Karpas-422 (cell line): ENCODE data around the gene CD36. TPM values are rescaled to one million over a fixed set of nuclear protein-coding genes. Genes with fewer than 3 reads are reported as not detected.

Experiments used
- DNase-seq: peaks from one replicate; pipeline ENCODE4 v3.0.0-alpha.2; 2015
- H2AFZ ChIP-seq: fragments of 200-600 bp; sonication (generic); 2 replicates; pipeline ENCODE4 v1.6.1; 2014; ENCODE audit warnings: antibody characterized with exemption, low read length, mixed read lengths
- H3K27ac ChIP-seq: fragments of 200-600 bp; sonication (generic); 2 replicates; pipeline ENCODE4 v1.5.1; 2014; ENCODE audit warnings: mild to moderate bottlenecking, low read length, moderate library complexity
- H3K27me3 ChIP-seq: fragments of 200-600 bp; sonication (generic); 2 replicates; pipeline ENCODE4 v1.6.1; 2014; ENCODE audit warnings: low read length, mixed read lengths
- H3K36me3 ChIP-seq: fragments of 200-600 bp; sonication (generic); 2 replicates; pipeline ENCODE4 v1.6.1; 2014; ENCODE audit warnings: low read length, mixed read lengths; ENCODE audit not compliant: insufficient read depth
- H3K4me1 ChIP-seq: fragments of 200-600 bp; sonication (generic); 2 replicates; pipeline ENCODE4 v1.6.1; 2014; ENCODE audit warnings: mild to moderate bottlenecking, low read length, mixed read lengths
- H3K4me2 ChIP-seq: fragments of 200-600 bp; sonication (generic); 2 replicates; pipeline ENCODE4 v1.6.1; 2014; ENCODE audit warnings: low read length, low read depth, mild to moderate bottlenecking; ENCODE audit not compliant: poor library complexity, severe bottlenecking
- H3K4me3 ChIP-seq: fragments of 200-600 bp; sonication (generic); 2 replicates; pipeline ENCODE4 v1.5.1; 2014; ENCODE audit warnings: mild to moderate bottlenecking, antibody characterized with exemption, low read length, mixed read lengths
- H3K79me2 ChIP-seq: fragments of 200-600 bp; sonication (generic); 2 replicates; pipeline ENCODE4 v1.6.1; 2014; ENCODE audit warnings: mild to moderate bottlenecking, low read length, mixed read lengths
- H3K9ac ChIP-seq: fragments of 200-600 bp; sonication (generic); 2 replicates; pipeline ENCODE4 v1.6.0; 2014; ENCODE audit warnings: low read length
- H3K9me2 ChIP-seq: fragments of 200-600 bp; sonication (generic), shearing (Covaris generic); replicated peaks from 2 replicates; pipeline ENCODE4 v1.6.0; 2014; ENCODE audit warnings: mild to moderate bottlenecking, low read length, moderate library complexity; ENCODE audit not compliant: insufficient read depth
- H3K9me3 ChIP-seq: fragments of 300-700, 200-600 bp; sonication (generic); 2 replicates; pipeline ENCODE4 v1.6.1; 2014; ENCODE audit warnings: low read length, mixed read lengths
- H4K20me1 ChIP-seq: fragments of 200-600 bp; sonication (generic); 2 replicates; pipeline ENCODE4 v1.6.1; 2014; ENCODE audit warnings: mild to moderate bottlenecking, antibody characterized with exemption, low read length, low read depth; ENCODE audit not compliant: insufficient read depth
- total RNA-seq: library from RNA; depleted of rRNA; stranded (reverse); fragments of >200 nt; shearing (Covaris generic); gene quantifications from 2 replicates; pipeline ENCODE4 v1.2.3, GENCODE V29; 2014; ENCODE audit warnings: low replicate concordance

Gene CD36
- total RNA-seq, 1 experiment from 2014 or later, result not detected

GRCh38 chr7:80640846-80641245 is 2.4 kb downstream of the CD36 start:
- Histone ChIP-seq H3K27me3 (no peaks in the 10 kb centered on the region), H3K79me2 (no peaks in the 10 kb centered on the region), H2AFZ (no peak overlapping the region), H3K9ac (no peak overlapping the region), H3K4me2 (no peak overlapping the region), H3K9me3 (peaks cover 31% of the 10 kb centered on the region), H3K27ac (no peak overlapping the region), H3K4me3 (no peak overlapping the region), H4K20me1 (no peaks in the 10 kb centered on the region), H3K4me1 (no peaks in the 10 kb centered on the region), H3K36me3 (no peaks in the 10 kb centered on the region), H3K9me2 (no peaks in the 10 kb centered on the region)
- no peak for DNase-seq

DNA sequence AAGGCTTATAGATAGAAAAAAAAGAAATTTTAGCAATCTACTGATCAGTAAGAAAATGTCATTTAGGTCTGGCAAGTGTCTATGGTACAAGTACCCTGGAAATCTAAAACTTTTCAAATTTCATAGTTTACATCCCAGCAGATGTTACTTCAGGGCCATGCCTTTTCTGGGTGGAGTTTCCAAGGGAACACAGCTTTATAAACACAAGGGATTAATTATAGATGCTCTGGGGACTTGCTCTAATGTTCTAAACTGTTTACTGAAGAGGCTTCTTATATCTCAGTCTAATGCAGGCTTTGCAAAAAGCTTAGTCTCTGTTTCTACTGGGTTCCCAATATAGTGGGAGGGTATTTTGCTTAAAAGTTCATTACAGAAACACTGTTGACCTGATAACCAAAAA is 3.1 kb downstream of the CD36 start:
- peaks cover 29% of the 10 kb centered on the region for H3K9me3 ChIP-seq
- H3K27ac ChIP-seq, result no peak overlapping the region
- no peaks in the 10 kb centered on the region for H3K36me3 ChIP-seq
- DNase-seq, result no peak
- H3K4me2 ChIP-seq, result no peak overlapping the region
- H3K79me2 ChIP-seq, result no peaks in the 10 kb centered on the region
- H3K27me3 ChIP-seq, result no peaks in the 10 kb centered on the region
- no peak overlapping the region for H2AFZ ChIP-seq
- no peak overlapping the region for H3K9ac ChIP-seq
- no peaks in the 10 kb centered on the region for H3K4me1 ChIP-seq
- H3K9me2 ChIP-seq, result no peaks in the 10 kb centered on the region
- H4K20me1 ChIP-seq, result no peaks in the 10 kb centered on the region
- no peak overlapping the region for H3K4me3 ChIP-seq

DNA sequence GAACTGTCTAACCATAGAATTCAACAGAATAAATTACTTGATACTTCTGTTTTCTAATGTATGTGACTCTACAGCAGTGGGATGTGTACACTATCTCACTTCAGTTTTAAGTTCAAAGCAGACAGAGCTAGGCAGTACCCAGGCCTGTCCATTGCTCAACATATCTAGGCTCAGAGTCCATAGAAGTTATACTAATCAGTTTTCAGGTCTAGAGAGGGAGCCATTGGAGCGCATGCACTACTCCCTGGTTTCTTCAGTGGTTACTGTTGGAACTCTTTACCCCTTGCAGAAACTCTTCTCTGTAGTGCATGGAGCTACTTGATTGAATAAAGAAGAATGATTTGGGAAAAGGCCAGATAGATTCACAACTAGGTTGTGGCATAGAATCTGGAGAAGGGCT is 4.4 kb downstream of the CD36 start:
- no peaks in the 10 kb centered on the region for H4K20me1 ChIP-seq
- H3K4me2 ChIP-seq, result no peak overlapping the region

GRCh38 chr7:80643336-80643915 is 5.0 kb downstream of the CD36 start:
- H3K36me3 ChIP-seq, result no peaks in the 10 kb centered on the region
- no peak overlapping the region for H2AFZ ChIP-seq
- H3K4me3 ChIP-seq, result no peak overlapping the region
- H3K4me2 ChIP-seq, result no peak overlapping the region
- peaks cover 25% of the 10 kb centered on the region for H3K9me3 ChIP-seq
- no peaks in the 10 kb centered on the region for H3K27me3 ChIP-seq
- no peak overlapping the region for H3K27ac ChIP-seq
- H3K4me1 ChIP-seq, result no peaks in the 10 kb centered on the region
- no peaks in the 10 kb centered on the region for H3K79me2 ChIP-seq
- no peaks in the 10 kb centered on the region; the same call in 1 of the 2 replicates for H3K9me2 ChIP-seq
- DNase-seq, result no peak
- no peaks in the 10 kb centered on the region for H4K20me1 ChIP-seq
- H3K9ac ChIP-seq, result no peak overlapping the region

More for the DNA sequence above, 4.4 kb downstream of the CD36 start:
- H3K27ac ChIP-seq, result no peak overlapping the region
- no peaks in the 10 kb centered on the region; the same call in 1 of the 2 replicates for H3K9me2 ChIP-seq
- H3K36me3 ChIP-seq, result no peaks in the 10 kb centered on the region
- H3K27me3 ChIP-seq, result no peaks in the 10 kb centered on the region
- no peak for DNase-seq
- H3K9ac ChIP-seq, result no peak overlapping the region
- no peaks in the 10 kb centered on the region for H3K79me2 ChIP-seq
- H3K9me3 ChIP-seq, result peaks cover 28% of the 10 kb centered on the region
- no peak overlapping the region for H2AFZ ChIP-seq
- H3K4me1 ChIP-seq, result no peaks in the 10 kb centered on the region
- no peak overlapping the region for H3K4me3 ChIP-seq

DNA sequence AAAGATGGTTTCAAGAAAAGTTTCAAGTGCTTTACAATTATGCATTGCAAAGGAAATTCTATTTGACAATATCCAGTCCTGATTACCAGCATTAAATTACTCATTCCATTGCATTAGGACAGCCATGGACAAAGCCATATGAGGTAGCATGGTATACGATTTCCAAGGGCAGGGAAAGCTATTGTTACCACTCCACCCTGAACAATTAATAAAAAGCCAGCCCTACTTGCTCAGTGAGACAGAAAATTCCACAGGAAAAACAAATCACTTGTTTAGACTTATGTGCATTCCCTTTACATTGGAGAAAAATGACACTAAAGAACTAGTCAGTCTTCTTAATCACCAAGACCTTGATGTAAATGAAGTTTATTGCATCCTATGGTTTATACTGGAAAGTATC is 5.6 kb downstream of the CD36 start:
- Histone ChIP-seq H3K27me3 (no peaks in the 10 kb centered on the region), H3K4me1 (no peaks in the 10 kb centered on the region), H3K9ac (no peak overlapping the region), H3K27ac (no peak overlapping the region), H2AFZ (no peak overlapping the region), H3K4me3 (no peak overlapping the region), H3K79me2 (no peaks in the 10 kb centered on the region), H3K9me3 (peaks cover 18% of the 10 kb centered on the region), H3K4me2 (no peak overlapping the region), H4K20me1 (no peaks in the 10 kb centered on the region), H3K9me2 (no peaks in the 10 kb centered on the region; the same call in 1 of the 2 replicates), H3K36me3 (no peaks in the 10 kb centered on the region)
- no peak for DNase-seq

- H4K20me1 ChIP-seq, result no peaks in the 10 kb centered on the region
- H3K9me2 ChIP-seq, result no peaks in the 10 kb centered on the region; the same call in 1 of the 2 replicates
- H3K27ac ChIP-seq, result no peak overlapping the region
- no peak overlapping the region for H3K4me3 ChIP-seq
- H3K36me3 ChIP-seq, result no peaks in the 10 kb centered on the region
- H3K9ac ChIP-seq, result no peak overlapping the region
- peaks cover 14% of the 10 kb centered on the region for H3K9me3 ChIP-seq
- H2AFZ ChIP-seq, result no peak overlapping the region
- DNase-seq, result no peak
- no peaks in the 10 kb centered on the region for H3K27me3 ChIP-seq
- no peak overlapping the region for H3K4me2 ChIP-seq
- no peaks in the 10 kb centered on the region for H3K4me1 ChIP-seq
- H3K79me2 ChIP-seq, result no peaks in the 10 kb centered on the region
Measured at GRCh38 chr7:80646083-80646865, 7.8 kb downstream of the CD36 start.

GRCh38 chr7:80647436-80647835 is 9.0 kb downstream of the CD36 start:
- Histone ChIP-seq H3K79me2 (no peaks in the 10 kb centered on the region), H4K20me1 (no peaks in the 10 kb centered on the region), H3K4me3 (no peak overlapping the region), H3K9me2 (no peaks in the 10 kb centered on the region; the same call in 1 of the 2 replicates), H3K4me1 (no peaks in the 10 kb centered on the region), H3K4me2 (no peak overlapping the region), H2AFZ (no peak overlapping the region), H3K36me3 (no peaks in the 10 kb centered on the region), H3K27me3 (no peaks in the 10 kb centered on the region), H3K9ac (no peak overlapping the region), H3K27ac (no peak overlapping the region), H3K9me3 (peaks cover 16% of the 10 kb centered on the region)
- no peak for DNase-seq

- no peaks in the 10 kb centered on the region for H4K20me1 ChIP-seq
- no peak overlapping the region for H2AFZ ChIP-seq
- H3K4me2 ChIP-seq, result no peak overlapping the region
- H3K4me3 ChIP-seq, result no peak overlapping the region
- H3K9ac ChIP-seq, result no peak overlapping the region
- DNase-seq, result no peak
- H3K9me2 ChIP-seq, result no peaks in the 10 kb centered on the region; the same call in 1 of the 2 replicates
- no peaks in the 10 kb centered on the region for H3K27me3 ChIP-seq
- no peaks in the 10 kb centered on the region for H3K79me2 ChIP-seq
- no peaks in the 10 kb centered on the region for H3K4me1 ChIP-seq
- H3K27ac ChIP-seq, result no peak overlapping the region
- peaks cover 16% of the 10 kb centered on the region for H3K9me3 ChIP-seq
- no peaks in the 10 kb centered on the region for H3K36me3 ChIP-seq
Measured at GRCh38 chr7:80648031-80648600, 9.7 kb downstream of the CD36 start.
